GM23248 (cell line): ENCODE measurements around the gene GEMIN7.

ENCODE experiments used
- EZH2 ChIP-seq: fragments of 200-600 bp; sonication (generic); IDR thresholded peaks from 2 replicates; pipeline ENCODE4 v1.6.1; 2018; ENCODE audit warnings: antibody characterized with exemption, mild to moderate bottlenecking; ENCODE audit not compliant: insufficient read depth, poor library complexity, severe bottlenecking
- EZH2phosphoT487 ChIP-seq: fragments of 200-600 bp; sonication (generic); IDR thresholded peaks from 2 replicates; pipeline ENCODE4 v1.6.1; 2018; ENCODE audit warnings: antibody characterized with exemption, moderate library complexity, mild to moderate bottlenecking, low read depth; ENCODE audit not compliant: insufficient read depth

GRCh38 chr19:45074744-45075300 lies 4.2 kb upstream of the GEMIN7 start:
- TF ChIP-seq EZH2: no peak
- TF ChIP-seq EZH2phosphoT487: no peak
